Measurements from ENCODE around the gene ZNF532. TPM values are rescaled to one million over a fixed set of nuclear protein-coding genes. Genes with fewer than 3 reads are reported as not detected.

ZNF532 gene
- total and polyA plus RNA-seq, 8 donors, result 5.7 to 21.2 (median 8.8) TPM

GRCh38 chr18:58983260-58984155 is 118.8 kb downstream of the ZNF532 start:
- H3K9me3 ChIP-seq, result no peaks in the 10 kb centered on the region
- no peak overlapping the region for H3K4me3 ChIP-seq
- intact Hi-C loops (cut with DNase I), result no loop called here
- no peaks in the 10 kb centered on the region for H3K36me3 ChIP-seq
- H3K27ac ChIP-seq, result peak overlapping the region in 2 of 4 donors; percentile 23 to 37
- H3K4me1 ChIP-seq, result no peaks in the 10 kb centered on the region
- DNase-seq (no peak), FAIRE-seq (no peak), ATAC-seq (peak in 2 of 4 donors; percentile 14 to 33)
- TF ChIP-seq CTCF (IDR thresholded peaks at IDR 0.05), result no peak
- 60 to 69% methylated on average over 17 of the region's 17 CpGs for WGBS, 2 donors
- H3K27me3 ChIP-seq, result no peaks in the 10 kb centered on the region

GRCh38 chr18:58988600-58988999 is 123.9 kb downstream of the ZNF532 start:
- Histone ChIP-seq H3K27me3 (no peaks in the 10 kb centered on the region), H3K27ac (no peak overlapping the region), H3K4me3 (no peak overlapping the region), H3K36me3 (no peaks in the 10 kb centered on the region), H3K9me3 (no peaks in the 10 kb centered on the region), H3K4me1 (peaks cover 0 to 12% (median 5%) of the 10 kb centered on the region in 3 donors)
- no peak for DNase-seq
- intact Hi-C loops (cut with DNase I), result no loop called here
- TF ChIP-seq CTCF (IDR thresholded peaks at IDR 0.05), result no peak
- ATAC-seq, result no peak
- no peak for FAIRE-seq
- WGBS, 2 donors, result 40 to 67% methylated on average over 2 of the region's 2 CpGs

GRCh38 chr18:58989184-58989759 is 124.6 kb downstream of the ZNF532 start:
- TF ChIP-seq CTCF (IDR thresholded peaks at IDR 0.05), result no peak
- Histone ChIP-seq H3K4me1 (peaks cover 0 to 17% (median 5%) of the 10 kb centered on the region in 3 donors), H3K4me3 (no peak overlapping the region), H3K36me3 (no peaks in the 10 kb centered on the region), H3K27me3 (no peaks in the 10 kb centered on the region), H3K9me3 (no peaks in the 10 kb centered on the region), H3K27ac (no peak overlapping the region)
- ATAC-seq (no peak), DNase-seq (no peak), FAIRE-seq (no peak)
- intact Hi-C loops (cut with DNase I), result no loop called here
- WGBS, 2 donors, result 72 to 80% methylated on average over 2 of the region's 2 CpGs

GRCh38 chr18:58990720-58991119 is 126.0 kb downstream of the ZNF532 start:
- intact Hi-C loops (cut with DNase I), result no loop called here
- H3K27me3 ChIP-seq, result no peaks in the 10 kb centered on the region
- 81% methylated on average over 6 of the region's 6 CpGs for WGBS, 2 donors
- H3K27ac ChIP-seq, result peak overlapping the region in 2 of 4 donors; percentile 19 to 74
- FAIRE-seq (no peak), ATAC-seq (no peak), DNase-seq (no peak)
- H3K4me1 ChIP-seq, result peaks cover 0 to 17% (median 5%) of the 10 kb centered on the region in 3 donors
- no peaks in the 10 kb centered on the region for H3K36me3 ChIP-seq
- no peaks in the 10 kb centered on the region for H3K9me3 ChIP-seq
- H3K4me3 ChIP-seq, result no peak overlapping the region
- no peak for TF ChIP-seq CTCF (IDR thresholded peaks at IDR 0.05)
